Measurements from ENCODE around the gene GNAO1.

GNAO1 gene

GRCh38 chr16:56191156-56191815 lies at the start of gene GNAO1:
TSS of gene GNAO1 (plus strand) at chr16:56191489. CDS start at chr16:56192236, 747 bp downstream.
- peak; percentile 88 for ATAC-seq
- H3K4me3 Mint-ChIP-seq, result peak within 1 kb of the TSS; percentile 85
- H3K36me3 Mint-ChIP-seq, result no peaks in the 10 kb centered on the region
- H3K27me3 Mint-ChIP-seq, result peaks cover 36% of the 10 kb centered on the region
- H3K9me3 Mint-ChIP-seq, result no peaks in the 10 kb centered on the region
- peak within 1 kb of the TSS; percentile 65 for H3K27ac Mint-ChIP-seq
- H3K4me1 Mint-ChIP-seq, result peaks cover 37% of the 10 kb centered on the region

- Mint-ChIP-seq H3K4me3 (no peak overlapping the region), H3K4me1 (peaks cover 5% of the 10 kb centered on the region), H3K27me3 (peaks cover 19% of the 10 kb centered on the region), H3K27ac (no peak overlapping the region), H3K9me3 (no peaks in the 10 kb centered on the region), H3K36me3 (no peaks in the 10 kb centered on the region)
- no peak for ATAC-seq
Measured at GRCh38 chr16:56143666-56144065, 47.6 kb upstream of the GNAO1 start.

GRCh38 chr16:56145369-56145768 lies 45.9 kb upstream of the GNAO1 start:
- Mint-ChIP-seq H3K27ac (no peak overlapping the region), H3K9me3 (no peaks in the 10 kb centered on the region), H3K27me3 (peaks cover 19% of the 10 kb centered on the region), H3K4me1 (peaks cover 5% of the 10 kb centered on the region), H3K4me3 (no peak overlapping the region), H3K36me3 (no peaks in the 10 kb centered on the region)
- ATAC-seq, result no peak

- H3K36me3 Mint-ChIP-seq, result peaks cover 5% of the 10 kb centered on the region
- H3K4me1 Mint-ChIP-seq, result no peaks in the 10 kb centered on the region
- H3K4me3 Mint-ChIP-seq, result no peak overlapping the region
- H3K9me3 Mint-ChIP-seq, result peaks cover 5% of the 10 kb centered on the region
- H3K27ac Mint-ChIP-seq, result no peak overlapping the region
- no peak for ATAC-seq
- peaks cover 38% of the 10 kb centered on the region for H3K27me3 Mint-ChIP-seq
Measured at GRCh38 chr16:56151621-56152020, 39.7 kb upstream of the GNAO1 start.

GRCh38 chr16:56161658-56162057 lies 29.6 kb upstream of the GNAO1 start:
- Mint-ChIP-seq H3K36me3 (no peaks in the 10 kb centered on the region), H3K27me3 (no peaks in the 10 kb centered on the region), H3K9me3 (no peaks in the 10 kb centered on the region), H3K4me1 (no peaks in the 10 kb centered on the region), H3K27ac (no peak overlapping the region), H3K4me3 (no peak overlapping the region)
- no peak for ATAC-seq

GRCh38 chr16:56163089-56163488 lies 28.2 kb upstream of the GNAO1 start:
- H3K27ac Mint-ChIP-seq, result no peak overlapping the region

GRCh38 chr16:56163938-56164337 lies 27.4 kb upstream of the GNAO1 start:
- Mint-ChIP-seq H3K4me3 (no peak overlapping the region), H3K36me3 (no peaks in the 10 kb centered on the region), H3K9me3 (no peaks in the 10 kb centered on the region), H3K4me1 (no peaks in the 10 kb centered on the region), H3K27ac (no peak overlapping the region), H3K27me3 (no peaks in the 10 kb centered on the region)
- ATAC-seq, result no peak

More at GRCh38 chr16:56163089-56163488, 28.2 kb upstream of the GNAO1 start:
- no peaks in the 10 kb centered on the region for H3K9me3 Mint-ChIP-seq
- ATAC-seq, result no peak
- no peaks in the 10 kb centered on the region for H3K36me3 Mint-ChIP-seq
- no peak overlapping the region for H3K4me3 Mint-ChIP-seq
- H3K27me3 Mint-ChIP-seq, result no peaks in the 10 kb centered on the region
- no peaks in the 10 kb centered on the region for H3K4me1 Mint-ChIP-seq

GRCh38 chr16:56164636-56165035 lies 26.7 kb upstream of the GNAO1 start:
- H3K27ac Mint-ChIP-seq, result no peak overlapping the region
- H3K4me1 Mint-ChIP-seq, result no peaks in the 10 kb centered on the region
- H3K27me3 Mint-ChIP-seq, result no peaks in the 10 kb centered on the region
- no peaks in the 10 kb centered on the region for H3K9me3 Mint-ChIP-seq
- H3K4me3 Mint-ChIP-seq, result no peak overlapping the region
- no peaks in the 10 kb centered on the region for H3K36me3 Mint-ChIP-seq
- no peak for ATAC-seq

GRCh38 chr16:56174411-56174810 lies 16.9 kb upstream of the GNAO1 start:
- ATAC-seq, result no peak
- no peak overlapping the region for H3K4me3 Mint-ChIP-seq
- H3K4me1 Mint-ChIP-seq, result no peaks in the 10 kb centered on the region
- H3K27me3 Mint-ChIP-seq, result peaks cover 22% of the 10 kb centered on the region
- peaks cover 14% of the 10 kb centered on the region for H3K9me3 Mint-ChIP-seq
- H3K27ac Mint-ChIP-seq, result no peak overlapping the region
- H3K36me3 Mint-ChIP-seq, result no peaks in the 10 kb centered on the region

- no peak for ATAC-seq
- H3K36me3 Mint-ChIP-seq, result no peaks in the 10 kb centered on the region
- peaks cover 14% of the 10 kb centered on the region for H3K9me3 Mint-ChIP-seq
- no peak overlapping the region for H3K4me3 Mint-ChIP-seq
- no peaks in the 10 kb centered on the region for H3K4me1 Mint-ChIP-seq
- H3K27ac Mint-ChIP-seq, result no peak overlapping the region
- peaks cover 4% of the 10 kb centered on the region for H3K27me3 Mint-ChIP-seq
Measured at GRCh38 chr16:56181401-56181800, 9.9 kb upstream of the GNAO1 start.

- Mint-ChIP-seq H3K27ac (no peak overlapping the region), H3K27me3 (peaks cover 7% of the 10 kb centered on the region), H3K9me3 (peaks cover 10% of the 10 kb centered on the region), H3K4me3 (no peak overlapping the region), H3K4me1 (no peaks in the 10 kb centered on the region), H3K36me3 (no peaks in the 10 kb centered on the region)
- no peak for ATAC-seq
Measured at GRCh38 chr16:56183266-56183665, 8.0 kb upstream of the GNAO1 start.

GRCh38 chr16:56190048-56190676 lies 1.1 kb upstream of the GNAO1 start:
- Mint-ChIP-seq H3K27ac (no peak overlapping the region), H3K4me3 (peak overlapping the region; percentile 67)

GRCh38 chr16:56190677-56191155 lies 573 bp upstream of the GNAO1 start:
- Mint-ChIP-seq H3K4me3 (peak overlapping the region; percentile 67), H3K4me1 (peaks cover 37% of the 10 kb centered on the region), H3K27ac (no peak overlapping the region), H3K36me3 (no peaks in the 10 kb centered on the region), H3K27me3 (peaks cover 39% of the 10 kb centered on the region), H3K9me3 (no peaks in the 10 kb centered on the region)
- ATAC-seq, result peak; percentile 24

More at GRCh38 chr16:56190048-56190676, 1.1 kb upstream of the GNAO1 start:
- H3K36me3 Mint-ChIP-seq, result no peaks in the 10 kb centered on the region
- H3K4me1 Mint-ChIP-seq, result peaks cover 37% of the 10 kb centered on the region
- H3K9me3 Mint-ChIP-seq, result no peaks in the 10 kb centered on the region
- no peak for ATAC-seq
- peaks cover 39% of the 10 kb centered on the region for H3K27me3 Mint-ChIP-seq

- H3K27ac Mint-ChIP-seq, result peak overlapping the region; percentile 65
- H3K4me1 Mint-ChIP-seq, result peaks cover 37% of the 10 kb centered on the region
- ATAC-seq, result no peak
- H3K4me3 Mint-ChIP-seq, result peak overlapping the region; percentile 85
- H3K9me3 Mint-ChIP-seq, result no peaks in the 10 kb centered on the region
- H3K36me3 Mint-ChIP-seq, result no peaks in the 10 kb centered on the region
- H3K27me3 Mint-ChIP-seq, result peaks cover 33% of the 10 kb centered on the region
Measured at GRCh38 chr16:56191835-56192634, 746 bp downstream of the GNAO1 start.

- Mint-ChIP-seq H3K4me1 (peaks cover 37% of the 10 kb centered on the region), H3K36me3 (no peaks in the 10 kb centered on the region), H3K4me3 (peak overlapping the region; percentile 53), H3K27me3 (peaks cover 33% of the 10 kb centered on the region), H3K27ac (no peak overlapping the region), H3K9me3 (no peaks in the 10 kb centered on the region)
- ATAC-seq, result no peak
Measured at GRCh38 chr16:56192635-56192945, 1.3 kb downstream of the GNAO1 start.

Data from stimulated activated memory B cell treated with anti-CD40 and anti-IgM and Interleukin-4, amounts not matched to agents 10 μg/mL and 1 μg/mL and 100 μg/mL, for 72 hours (primary cell).